Suprapubic skin (tissue), 4 donors: Measurements from ENCODE around the gene C1orf21. TPM values are rescaled to one million over a fixed set of nuclear protein-coding genes. Genes with fewer than 3 reads are reported as not detected.

ENCODE experiments used
- DNase-seq, 2 donors: peaks; one replicate each; pipeline ENCODE4 v3.0.0-alpha.2; 2019; ENCODE audit warnings: low spot score in 2 of 2
- H3K27ac ChIP-seq: fragments of 200-600 bp; sonication (generic); one replicate; pipeline ENCODE4 v1.5.1; 2019
- H3K27me3 ChIP-seq: fragments of 200-600 bp; sonication (generic); one replicate; pipeline ENCODE4 v1.5.1; 2019
- H3K36me3 ChIP-seq: fragments of 200-600 bp; sonication (generic); one replicate; pipeline ENCODE4 v1.5.1; 2019
- H3K4me1 ChIP-seq: fragments of 200-600 bp; sonication (generic); one replicate; pipeline ENCODE4 v1.5.1; 2019
- H3K4me3 ChIP-seq: fragments of 200-600 bp; sonication (generic); one replicate; pipeline ENCODE4 v1.5.1; 2019; ENCODE audit warnings: mild to moderate bottlenecking
- H3K9me3 ChIP-seq: fragments of 200-600 bp; sonication (generic); one replicate; pipeline ENCODE4 v1.5.1; 2019
- EP300 ChIP-seq: sonication (generic); formaldehyde crosslinking; IDR thresholded peaks from one replicate; pipeline ENCODE4 v1.6.1; 2017; ENCODE audit warnings: antibody characterized with exemption
- POLR2A ChIP-seq, 2 donors: fragments of 450-650 bp; IDR thresholded peaks; one replicate each; pipeline ENCODE4 v1.6.1; 2017; ENCODE audit warnings: antibody characterized with exemption in 2 of 2, mild to moderate bottlenecking in 2 of 2, moderate library complexity in 2 of 2
- POLR2AphosphoS5 ChIP-seq, 3 donors: sonication (generic); formaldehyde crosslinking; IDR thresholded peaks; one replicate each; pipeline ENCODE4 v1.6.1; 2017; ENCODE audit warnings: antibody characterized with exemption in 3 of 3
- WGBS: methylation state at CpG from one replicate; pipeline ENCODE4 v1.1.5; 2018; 5-methylcytosine and 5-hydroxymethylcytosine counted together
- total RNA-seq, 4 donors: library from RNA; depleted of rRNA; stranded (reverse); fragments of >200 nt; gene quantifications; one replicate each; pipeline ENCODE4 v1.1.0, GENCODE V29; 2016
- TF ChIP-seq, protein P1 (sequence below), 2 donors: fragments of 200-600 bp in 1 of 2; fragments of 450-650 bp in 1 of 2; sonication (generic) in 1 of 2; IDR thresholded peaks; one replicate each; pipeline ENCODE4 v1.5.1; 2016 to 2019; ENCODE audit warnings: antibody characterized with exemption in 2 of 2, mild to moderate bottlenecking in 1 of 2, moderate library complexity in 1 of 2

The C1orf21 gene
- total RNA-seq, 4 donors from 2014 or later: 73.0 to 95.7 (median 79.2) TPM

DNA sequence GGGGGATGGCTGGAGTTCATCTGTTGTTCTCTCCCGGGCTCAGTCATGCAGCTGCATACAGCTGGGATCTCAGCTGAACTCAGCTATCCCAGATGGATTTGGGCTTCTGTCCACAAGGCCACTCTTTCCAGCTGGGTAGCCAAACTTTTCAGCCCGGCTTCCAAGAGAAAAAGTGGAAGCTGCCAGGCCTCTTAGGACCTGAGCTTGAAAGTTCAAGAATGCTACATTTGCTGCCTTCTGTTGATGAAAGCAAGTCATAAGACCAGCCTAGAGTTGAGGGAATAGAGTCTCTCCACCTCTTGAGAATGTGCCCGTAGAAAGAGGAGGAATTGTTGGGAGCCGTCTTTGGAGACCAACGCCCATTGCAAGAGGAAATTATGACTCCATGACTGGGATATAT is 95.3 kb downstream of the C1orf21 start:
- H3K27me3 ChIP-seq: no peaks in the 10 kb centered on the region
- H3K9me3 ChIP-seq: no peaks in the 10 kb centered on the region
- peak; percentile 75 to 82 for DNase-seq
- TF ChIP-seq, protein P1, sequence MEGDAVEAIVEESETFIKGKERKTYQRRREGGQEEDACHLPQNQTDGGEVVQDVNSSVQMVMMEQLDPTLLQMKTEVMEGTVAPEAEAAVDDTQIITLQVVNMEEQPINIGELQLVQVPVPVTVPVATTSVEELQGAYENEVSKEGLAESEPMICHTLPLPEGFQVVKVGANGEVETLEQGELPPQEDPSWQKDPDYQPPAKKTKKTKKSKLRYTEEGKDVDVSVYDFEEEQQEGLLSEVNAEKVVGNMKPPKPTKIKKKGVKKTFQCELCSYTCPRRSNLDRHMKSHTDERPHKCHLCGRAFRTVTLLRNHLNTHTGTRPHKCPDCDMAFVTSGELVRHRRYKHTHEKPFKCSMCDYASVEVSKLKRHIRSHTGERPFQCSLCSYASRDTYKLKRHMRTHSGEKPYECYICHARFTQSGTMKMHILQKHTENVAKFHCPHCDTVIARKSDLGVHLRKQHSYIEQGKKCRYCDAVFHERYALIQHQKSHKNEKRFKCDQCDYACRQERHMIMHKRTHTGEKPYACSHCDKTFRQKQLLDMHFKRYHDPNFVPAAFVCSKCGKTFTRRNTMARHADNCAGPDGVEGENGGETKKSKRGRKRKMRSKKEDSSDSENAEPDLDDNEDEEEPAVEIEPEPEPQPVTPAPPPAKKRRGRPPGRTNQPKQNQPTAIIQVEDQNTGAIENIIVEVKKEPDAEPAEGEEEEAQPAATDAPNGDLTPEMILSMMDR (IDR thresholded peaks at IDR 0.05): no peak
- TF ChIP-seq POLR2AphosphoS5 (IDR thresholded peaks at IDR 0.05): peak in 2 of 3 donors; percentile 6 to 36
- TF ChIP-seq EP300: no peak
- TF ChIP-seq POLR2A (IDR thresholded peaks at IDR 0.05): no peak
- H3K36me3 ChIP-seq: peaks cover 24% of the 10 kb centered on the region
- H3K4me3 ChIP-seq: no peak overlapping the region
- 58% methylated on average over 5 of the region's 5 CpGs for WGBS
- peaks cover 59% of the 10 kb centered on the region for H3K4me1 ChIP-seq
- H3K27ac ChIP-seq: peak overlapping the region; percentile 86

DNA sequence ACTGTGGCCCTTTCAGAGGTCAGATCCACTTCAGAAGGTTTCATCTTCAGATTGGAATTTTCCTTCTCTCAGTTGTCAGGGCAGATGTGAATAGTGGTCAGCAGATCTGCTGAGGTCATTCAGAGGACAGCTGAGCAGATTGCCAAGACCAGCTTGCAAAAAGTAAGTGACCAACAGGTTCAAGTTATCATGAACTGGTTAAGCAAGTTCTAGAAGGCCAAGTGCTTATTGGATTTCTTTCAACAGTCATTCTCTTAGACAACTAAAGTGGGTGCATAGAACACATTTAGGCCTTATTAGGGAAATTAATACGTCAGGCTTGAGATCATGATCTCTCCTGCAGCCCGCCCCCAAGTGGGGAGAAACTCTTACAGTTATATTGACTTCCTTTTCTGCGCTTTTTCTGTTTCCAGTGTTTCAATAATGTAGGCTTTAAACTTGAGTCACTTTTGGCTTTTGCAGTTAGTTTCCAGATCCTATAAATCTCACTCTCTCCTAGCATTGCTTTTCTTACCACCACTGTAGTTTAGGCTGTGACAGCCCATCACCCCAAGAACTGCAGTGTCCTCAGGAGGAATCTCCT is 96.4 kb downstream of the C1orf21 start:
- H3K4me1 ChIP-seq: peaks cover 59% of the 10 kb centered on the region
- H3K9me3 ChIP-seq: no peaks in the 10 kb centered on the region
- TF ChIP-seq, protein P1 (IDR thresholded peaks at IDR 0.05): no peak
- TF ChIP-seq EP300: no peak
- no peak for TF ChIP-seq POLR2AphosphoS5 (IDR thresholded peaks at IDR 0.05)
- TF ChIP-seq POLR2A (IDR thresholded peaks at IDR 0.05): no peak
- no peak overlapping the region for H3K4me3 ChIP-seq
- DNase-seq: no peak
- H3K27me3 ChIP-seq: no peaks in the 10 kb centered on the region
- H3K27ac ChIP-seq: peak overlapping the region; percentile 86
- peaks cover 14% of the 10 kb centered on the region for H3K36me3 ChIP-seq
- 49% methylated on average over 3 of the region's 3 CpGs for WGBS

DNA sequence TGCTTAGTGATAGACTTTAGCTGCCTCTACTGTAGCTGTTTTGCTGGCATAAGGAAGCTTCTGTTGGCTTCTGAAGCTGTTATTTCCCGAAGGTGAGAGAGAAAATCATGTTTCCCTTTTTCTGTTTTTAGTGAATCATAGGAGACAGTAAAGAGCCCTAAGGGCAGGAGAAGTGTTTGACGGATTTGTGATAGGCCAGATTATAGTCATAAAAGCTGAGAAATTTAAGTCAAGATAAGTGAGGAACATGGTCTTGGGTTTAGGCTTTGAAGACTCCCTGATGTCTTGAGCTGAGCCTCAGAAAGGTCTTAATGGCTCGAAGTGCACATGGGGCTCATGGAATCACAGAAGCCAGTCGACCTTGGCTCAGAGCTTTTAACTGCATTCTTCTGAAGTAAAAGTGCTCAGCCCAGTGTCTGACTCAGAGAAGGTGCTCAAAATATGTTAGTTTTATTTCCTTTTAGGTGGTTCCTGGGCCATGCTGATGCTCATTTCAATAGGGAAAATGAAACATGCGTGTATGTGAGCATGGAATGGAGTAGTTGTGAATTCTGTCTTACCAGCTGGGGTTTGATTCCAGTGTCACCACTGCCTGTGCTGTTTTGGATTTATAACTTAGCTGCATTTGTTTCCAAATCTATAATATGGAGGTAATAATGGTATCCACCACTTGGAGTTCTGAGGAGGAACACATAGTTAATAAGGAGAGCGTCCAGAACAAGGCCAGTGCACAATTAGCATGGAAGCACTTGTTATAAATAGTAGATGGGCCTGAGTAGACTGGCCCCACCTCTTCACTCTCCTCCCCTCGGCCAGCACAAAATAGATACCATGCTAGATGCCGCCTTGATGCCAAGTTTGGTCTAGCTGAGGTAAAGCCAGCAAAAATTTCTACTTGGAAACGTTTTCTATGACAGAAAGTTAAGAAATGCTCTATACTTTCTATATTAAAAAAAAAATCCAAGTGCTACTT is 99.2 kb downstream of the C1orf21 start:
- no peaks in the 10 kb centered on the region for H3K27me3 ChIP-seq
- TF ChIP-seq EP300 (no peak), POLR2AphosphoS5 (IDR thresholded peaks at IDR 0.05) (no peak), POLR2A (IDR thresholded peaks at IDR 0.05) (no peak)
- TF ChIP-seq, protein P1 (IDR thresholded peaks at IDR 0.05): no peak
- 45% methylated on average over 9 of the region's 9 CpGs for WGBS
- peak overlapping the region; percentile 64 for H3K27ac ChIP-seq
- H3K4me3 ChIP-seq: no peak overlapping the region
- no peak for DNase-seq
- no peaks in the 10 kb centered on the region for H3K36me3 ChIP-seq
- H3K4me1 ChIP-seq: peaks cover 67% of the 10 kb centered on the region
- no peaks in the 10 kb centered on the region for H3K9me3 ChIP-seq

DNA sequence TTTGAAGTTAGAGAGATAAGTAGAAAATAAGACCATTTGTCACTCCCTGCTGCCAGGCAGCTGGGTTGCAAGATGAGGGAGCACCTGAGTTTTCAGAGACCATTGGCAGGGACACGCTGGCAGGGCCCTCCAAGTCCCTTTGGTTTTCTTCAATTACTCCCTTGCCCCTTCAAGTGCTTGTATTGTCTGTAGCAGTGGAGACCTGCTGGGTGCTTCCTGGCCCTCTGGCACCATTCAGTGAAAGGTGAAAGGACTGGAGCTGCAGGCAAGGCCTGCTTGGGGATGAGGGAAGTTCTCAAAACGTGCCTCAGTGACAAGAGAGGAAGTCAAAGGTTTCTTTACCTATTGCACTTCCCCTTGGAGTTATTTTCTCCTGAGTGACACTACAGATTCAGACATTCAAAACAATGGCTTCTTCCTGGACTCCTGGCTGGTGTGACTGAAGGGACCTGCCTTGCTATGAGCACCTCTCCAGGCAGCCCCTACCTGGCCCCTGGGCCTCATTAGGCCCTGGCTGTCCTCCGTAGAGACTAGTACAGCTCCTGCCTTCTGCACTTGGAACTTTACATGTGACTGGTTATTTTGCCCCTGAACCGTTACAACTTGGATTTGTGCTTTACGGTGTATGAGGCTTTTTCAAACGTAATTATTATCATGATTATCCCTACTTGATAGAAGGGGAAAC is 100.1 kb downstream of the C1orf21 start:
- DNase-seq: no peak
- no peaks in the 10 kb centered on the region for H3K36me3 ChIP-seq
- TF ChIP-seq POLR2AphosphoS5 (IDR thresholded peaks at IDR 0.05): no peak
- no peak for TF ChIP-seq EP300
- TF ChIP-seq POLR2A (IDR thresholded peaks at IDR 0.05): no peak
- TF ChIP-seq, protein P1 (IDR thresholded peaks at IDR 0.05): no peak
- 76% methylated on average over 6 of the region's 6 CpGs for WGBS
- H3K4me1 ChIP-seq: peaks cover 67% of the 10 kb centered on the region
- H3K9me3 ChIP-seq: no peaks in the 10 kb centered on the region
- no peaks in the 10 kb centered on the region for H3K27me3 ChIP-seq
- H3K4me3 ChIP-seq: no peak overlapping the region
- H3K27ac ChIP-seq: no peak overlapping the region
